ENCODE results near the gene LRFN3.
"Not testable (repeated sequence)": the region's sequence is repeated elsewhere in the genome, so short reads cannot be mapped to it uniquely, and the experiment has no call there.

The LRFN3 gene

GRCh38 chr19:35907377-35907745 lies 28.8 kb upstream of the LRFN3 start:
- DNase-seq (ENCODE audit: low spot score), result no peak

DNA sequence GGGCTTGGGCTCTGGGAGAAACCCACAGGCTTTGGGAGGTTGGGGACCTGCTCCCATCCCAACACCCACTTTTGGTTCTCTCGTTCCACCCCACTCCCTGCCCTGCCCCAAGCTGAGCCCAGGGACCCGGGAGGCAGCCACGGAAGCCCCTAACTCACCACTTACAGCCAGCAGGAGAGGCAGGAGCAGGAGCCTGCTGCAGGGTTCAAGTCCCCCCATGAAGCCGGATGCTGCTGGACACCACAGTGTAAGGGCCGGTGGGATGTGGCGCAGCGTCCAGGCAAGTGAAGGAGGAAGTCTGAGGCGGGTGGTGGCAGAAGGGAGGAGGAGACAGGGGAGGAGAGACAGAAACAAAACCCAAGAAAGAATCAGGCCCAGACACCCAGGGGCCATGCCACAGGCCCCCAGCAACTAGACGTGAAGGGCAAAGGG lies 28.1 kb upstream of the LRFN3 start, which contains the start of gene TYROBP:
Gene TYROBP (minus strand): TSS at position 286 of the 432 bp plus-strand sequence. CDS start 67 bp downstream, at position 219.
- DNase-seq (ENCODE audit: low spot score), result no peak

GRCh38 chr19:35908973-35909683 lies 27.0 kb upstream of the LRFN3 start:
- peak; percentile 58 for DNase-seq (ENCODE audit: low spot score)

DNA sequence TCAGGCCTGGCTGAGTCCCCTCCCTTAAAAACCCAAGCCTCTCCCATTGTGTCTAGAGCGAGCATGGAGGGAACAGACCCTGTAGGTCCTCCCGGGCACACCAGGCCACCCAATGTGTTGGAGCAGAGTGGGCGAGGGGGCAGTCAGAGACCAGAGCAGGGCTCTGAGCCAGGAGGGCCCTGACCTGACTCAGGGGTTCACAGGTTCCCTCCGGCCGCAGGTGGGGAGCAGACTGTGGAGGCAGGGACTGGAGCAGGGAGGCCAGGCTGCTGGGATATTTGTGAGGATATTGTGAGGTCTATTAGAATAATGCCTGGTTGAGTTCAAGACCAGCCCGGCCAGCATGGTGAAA lies 26.5 kb upstream of the LRFN3 start:
- no peak for DNase-seq (ENCODE audit: low spot score)

DNA sequence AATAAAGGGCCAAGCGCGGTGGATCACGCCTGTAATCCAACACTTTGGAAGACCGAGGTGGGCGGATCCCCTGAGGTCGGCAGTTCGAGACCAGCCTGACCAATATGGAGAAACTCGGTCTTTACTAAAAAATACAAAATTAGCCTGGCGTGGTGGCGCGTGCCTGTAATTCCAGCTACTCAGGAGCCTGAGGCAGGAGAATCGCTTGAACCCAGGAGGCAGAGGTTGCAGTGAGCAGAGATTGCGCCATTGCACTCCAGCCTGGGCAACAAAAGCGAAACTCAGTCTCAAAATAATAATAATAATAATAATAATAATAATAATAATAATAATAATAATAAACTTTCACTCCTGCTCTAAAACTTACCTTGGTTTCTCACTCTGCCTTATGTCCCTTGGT lies 25.8 kb upstream of the LRFN3 start:
- not testable (repeated sequence) for DNase-seq (ENCODE audit: low spot score)

DNA sequence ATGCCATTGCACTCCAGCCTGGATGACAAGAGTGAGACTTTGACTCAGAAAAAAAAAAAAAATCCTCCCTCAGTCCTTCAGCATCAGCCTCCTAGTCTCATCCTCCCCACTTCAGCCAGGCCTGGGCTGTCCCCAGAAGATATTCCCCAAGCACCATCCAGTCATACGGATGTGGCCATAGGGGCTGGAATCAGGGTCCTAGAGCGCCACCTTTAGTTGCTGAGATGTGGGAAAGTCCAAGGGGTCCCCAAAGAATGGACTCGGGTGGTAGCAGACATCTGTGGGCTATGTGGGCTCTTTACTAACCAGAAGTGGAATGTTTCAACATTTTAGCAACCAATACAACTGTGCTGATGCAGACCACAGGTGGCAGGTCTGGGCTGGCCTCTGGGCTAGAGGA lies 25.0 kb upstream of the LRFN3 start:
- DNase-seq (ENCODE audit: low spot score), result no peak

- DNase-seq (ENCODE audit: low spot score), result no peak
Measured at GRCh38 chr19:35911790-35912189, 24.4 kb upstream of the LRFN3 start.

GRCh38 chr19:35913589-35913988 lies 22.6 kb upstream of the LRFN3 start:
- no peak for DNase-seq (ENCODE audit: low spot score)

DNA sequence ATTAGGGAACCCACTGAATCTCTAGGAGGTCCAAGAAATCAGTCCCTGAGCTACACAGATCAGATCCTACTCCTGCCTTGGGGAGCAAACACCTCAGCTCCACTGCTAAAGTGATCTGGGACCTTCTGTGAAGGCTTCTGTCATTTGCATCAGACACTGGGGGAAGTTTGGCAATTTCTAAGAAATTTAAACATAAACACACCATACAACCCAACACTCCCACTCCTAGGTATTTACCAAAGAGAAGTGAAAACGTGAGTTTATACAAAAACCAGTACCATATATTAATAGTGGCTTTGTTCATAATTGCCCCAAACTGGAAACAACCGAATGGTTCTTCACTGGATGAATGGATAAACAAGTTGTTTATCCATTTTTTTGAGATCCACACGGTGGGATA lies 20.7 kb upstream of the LRFN3 start:
- DNase-seq (ENCODE audit: low spot score), result no peak

DNA sequence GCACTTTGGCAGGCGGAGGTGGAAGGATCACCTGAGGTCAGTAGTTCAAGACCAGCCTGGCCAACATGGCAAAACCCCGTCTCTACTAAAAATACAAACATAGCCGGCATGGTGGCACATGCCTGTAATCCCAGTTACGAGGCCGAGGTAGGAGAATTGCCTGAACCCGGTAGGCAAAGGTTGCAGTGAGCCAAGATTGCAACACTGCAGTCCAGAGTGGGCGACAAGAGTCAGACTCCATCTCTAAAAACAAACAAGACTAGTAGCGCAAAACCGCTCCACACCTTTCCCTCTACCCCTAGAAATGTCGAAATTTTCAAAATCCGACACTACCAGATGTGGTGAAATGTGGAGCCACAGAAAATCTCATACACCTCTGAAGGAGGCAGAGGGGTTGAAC lies 16.9 kb upstream of the LRFN3 start:
- DNase-seq (ENCODE audit: low spot score), result no peak

DNA sequence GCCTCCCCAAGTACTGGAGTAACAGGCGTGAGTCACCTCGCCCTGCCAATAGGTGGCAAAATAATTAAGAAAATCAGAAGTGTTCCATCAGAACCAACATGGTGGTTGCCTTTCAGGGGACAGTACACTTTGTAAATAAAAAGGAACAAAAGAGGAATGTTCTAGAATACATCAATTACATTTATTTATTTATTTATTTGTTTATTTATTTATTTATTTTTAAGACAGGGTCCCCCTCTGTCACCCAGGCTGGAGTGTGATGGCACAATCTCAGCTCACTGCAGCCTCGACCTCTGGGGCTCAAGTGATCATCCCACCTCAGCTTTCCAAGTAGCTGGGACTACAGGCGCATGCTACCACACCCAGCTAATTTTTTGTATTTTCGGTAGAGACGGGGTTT lies 15.2 kb upstream of the LRFN3 start:
- no peak for DNase-seq (ENCODE audit: low spot score)

DNA sequence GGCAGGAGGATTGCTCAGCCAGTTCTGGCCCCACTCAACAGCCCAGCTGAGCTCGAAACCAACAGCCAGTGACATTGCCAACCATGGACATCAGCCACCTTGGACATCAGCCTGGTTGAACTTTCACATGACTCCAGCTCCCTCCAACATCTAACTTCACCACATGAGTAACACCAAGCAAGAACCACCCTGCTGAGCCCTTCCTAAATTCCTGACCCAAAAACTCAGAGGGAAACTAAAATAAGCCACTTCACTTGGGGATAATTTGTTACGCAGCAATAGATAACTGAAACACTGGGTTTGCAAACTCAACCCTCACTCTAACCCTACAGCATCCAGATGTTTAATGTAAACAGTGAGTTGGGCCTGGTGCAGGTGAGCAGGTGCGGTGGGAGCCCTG lies 10.7 kb upstream of the LRFN3 start:
- no peak for DNase-seq (ENCODE audit: low spot score)

GRCh38 chr19:35928507-35928906 lies 7.7 kb upstream of the LRFN3 start:
- no peak for DNase-seq (ENCODE audit: low spot score)

DNA sequence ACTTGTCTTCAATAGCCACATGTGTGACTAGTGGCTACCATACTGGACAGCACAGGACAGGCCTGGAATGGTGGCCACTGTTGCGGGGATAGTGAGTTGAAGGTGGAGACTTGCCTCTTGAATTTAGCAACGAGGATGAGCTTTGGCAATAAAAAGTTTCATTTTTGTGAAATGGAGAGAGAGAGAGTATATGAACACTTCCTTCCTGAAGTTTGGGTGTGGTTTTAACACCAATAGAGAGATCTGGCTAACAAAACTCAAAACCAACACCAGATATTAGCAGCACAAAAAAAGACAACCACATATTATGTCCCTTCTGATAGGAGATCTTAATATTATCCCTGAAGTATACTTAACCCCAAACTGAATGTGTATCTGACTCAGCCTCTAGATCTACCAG lies 6.3 kb upstream of the LRFN3 start:
- DNase-seq (ENCODE audit: low spot score), result no peak

DNA sequence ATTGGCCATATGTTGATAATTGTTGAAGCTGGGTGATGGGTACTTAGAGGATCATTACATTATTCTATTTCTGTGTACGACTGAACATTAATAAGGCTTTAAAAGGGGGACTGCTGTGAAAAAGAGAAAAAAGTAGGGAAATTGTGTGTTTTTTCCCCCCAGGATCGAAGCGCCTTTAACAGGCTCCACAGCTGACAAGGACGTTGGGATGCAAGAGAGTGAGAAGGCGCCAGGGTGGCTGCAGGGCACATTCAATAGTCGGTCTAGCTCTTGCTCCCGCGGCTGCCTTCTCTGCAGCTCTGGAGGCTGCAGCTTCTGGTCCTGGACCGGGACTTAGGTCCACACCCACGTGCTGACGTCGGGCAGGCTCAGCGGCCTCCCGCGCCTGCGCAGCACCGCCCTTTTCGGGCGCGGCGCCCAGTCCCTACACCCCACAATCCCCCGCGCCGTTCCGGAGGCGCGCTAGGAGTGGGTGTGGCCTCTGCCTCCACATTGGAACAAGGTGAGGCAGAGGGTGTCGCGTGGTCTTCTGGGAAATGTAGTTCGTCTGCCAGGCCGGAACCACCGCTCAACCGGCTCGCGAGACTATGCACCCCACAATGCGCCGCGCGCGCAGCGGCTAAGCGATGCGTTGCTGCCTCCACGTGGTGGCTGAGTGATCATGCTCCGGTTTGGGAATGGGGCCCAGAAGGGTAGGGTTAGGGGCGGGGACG lies 4.9 kb upstream of the LRFN3 start:
- peak; percentile 99 for DNase-seq (ENCODE audit: low spot score)

GRCh38 chr19:35931874-35932202 lies 4.3 kb upstream of the LRFN3 start:
- no peak for DNase-seq (ENCODE audit: low spot score)

DNA sequence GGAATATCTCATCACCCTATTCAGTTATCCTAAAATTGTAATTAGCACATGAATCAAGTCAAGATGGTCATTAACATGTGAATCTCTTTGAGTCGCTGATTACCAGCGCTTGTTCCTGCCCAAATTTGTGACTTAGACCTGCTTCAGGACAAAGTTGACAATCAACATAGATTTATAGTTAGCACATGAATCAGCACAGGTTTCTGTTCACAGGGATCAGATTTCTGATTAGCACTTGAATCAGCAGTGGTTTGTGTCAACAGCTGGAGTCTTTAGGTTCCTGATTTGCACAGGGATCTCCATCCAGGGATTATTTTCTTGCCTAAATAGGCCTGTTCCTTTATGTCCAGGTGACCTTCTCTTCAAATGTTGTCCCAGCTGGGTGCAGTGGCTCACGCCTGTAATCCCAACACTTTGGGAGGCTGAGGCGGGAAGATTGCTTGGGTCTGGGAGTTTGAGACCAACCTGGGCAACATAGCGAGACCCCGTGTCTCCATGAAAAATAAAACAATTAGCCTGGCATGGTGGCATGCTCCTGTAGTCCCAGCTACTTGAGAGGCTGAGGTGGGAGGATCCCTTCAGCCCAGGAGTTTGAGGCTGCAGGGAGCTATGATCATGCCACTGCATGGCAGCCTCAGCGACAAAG lies 3.8 kb upstream of the LRFN3 start:
- DNase-seq (ENCODE audit: low spot score), result no peak

DNA sequence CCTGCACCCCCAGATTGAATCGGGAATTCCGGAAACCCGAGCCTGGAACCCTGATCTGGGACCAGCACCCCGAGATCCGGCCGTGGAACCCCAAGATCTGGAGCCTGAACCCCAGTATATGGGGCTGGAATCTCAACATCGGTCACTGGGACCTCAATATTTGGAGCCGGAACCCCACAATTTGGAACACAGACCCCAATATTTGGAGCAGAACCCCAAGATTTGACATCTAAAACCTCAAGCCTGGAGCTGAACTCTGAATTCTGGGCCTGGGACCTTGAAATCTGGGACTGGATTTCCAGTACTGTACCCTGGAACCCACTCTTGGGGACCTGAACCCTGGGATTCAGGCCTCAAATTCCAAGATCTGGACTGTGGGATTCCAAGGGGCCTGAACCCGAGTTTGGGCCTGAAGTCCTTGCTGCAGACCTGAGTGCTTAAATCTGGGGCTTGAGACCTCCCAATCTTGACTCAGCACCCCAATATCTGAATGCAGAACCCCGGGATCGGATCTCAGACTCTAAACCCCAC lies 629 bp downstream of the LRFN3 start:
- no peak for DNase-seq (ENCODE audit: low spot score)

DNA sequence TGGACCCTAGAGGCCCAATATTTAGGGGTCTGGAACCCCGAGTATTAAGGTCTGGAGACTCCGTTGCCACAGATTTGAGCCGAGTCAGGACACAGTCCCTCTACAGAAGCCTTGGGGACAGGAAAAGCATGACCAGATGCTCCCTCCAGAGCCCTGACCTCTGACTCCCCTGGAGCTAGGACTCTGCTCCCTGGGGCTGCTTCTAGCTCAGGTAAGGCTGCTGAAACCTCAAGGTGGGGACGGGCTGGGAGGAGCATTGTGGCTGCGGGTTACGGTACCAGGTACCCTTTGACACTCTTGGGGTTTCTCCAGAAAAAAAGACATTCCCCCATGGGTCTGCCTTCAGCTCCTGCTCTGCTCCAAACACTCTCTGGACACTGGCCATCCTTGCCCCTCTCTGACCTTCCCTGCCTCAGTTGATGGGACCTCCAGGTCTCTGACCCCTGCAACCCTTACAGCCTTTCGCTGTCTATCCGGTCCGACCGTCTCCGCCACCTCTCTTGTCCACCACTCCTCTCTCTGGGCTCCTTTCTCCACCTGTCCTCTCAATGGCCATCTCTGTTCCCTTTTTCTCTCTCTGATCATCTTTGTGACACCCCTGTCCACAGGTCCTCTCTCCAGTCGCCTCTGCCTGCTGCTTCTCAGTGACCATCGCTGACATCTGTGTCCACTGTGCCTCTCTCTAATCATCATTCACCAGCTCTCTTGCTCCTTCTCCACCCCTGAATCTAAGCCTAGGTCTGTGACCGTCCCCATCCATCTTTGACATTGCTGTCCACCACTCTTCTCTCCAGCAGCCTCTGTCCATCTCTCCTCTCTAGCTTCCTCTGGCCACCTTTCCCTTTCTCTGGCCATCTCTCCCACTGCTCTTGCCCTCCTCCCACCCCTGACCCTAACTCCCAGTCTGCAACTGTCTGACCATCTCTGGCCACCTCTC lies 1.4 kb downstream of the LRFN3 start:
- no peak for DNase-seq (ENCODE audit: low spot score)

GRCh38 chr19:35938282-35939224 lies 2.4 kb downstream of the LRFN3 start:
- no peak for DNase-seq (ENCODE audit: low spot score)

Data from putamen (tissue), 1 donor.